ENCODE measurements around the gene DNASE1L2. TPM values are rescaled to one million over a fixed set of nuclear protein-coding genes. Genes with fewer than 3 reads are reported as not detected.

DNASE1L2 gene
- total and polyA plus RNA-seq, 2 donors (not counting 1 experiment from before 2014, with no cell fraction given) = 0.34 to 0.99 TPM

DNA sequence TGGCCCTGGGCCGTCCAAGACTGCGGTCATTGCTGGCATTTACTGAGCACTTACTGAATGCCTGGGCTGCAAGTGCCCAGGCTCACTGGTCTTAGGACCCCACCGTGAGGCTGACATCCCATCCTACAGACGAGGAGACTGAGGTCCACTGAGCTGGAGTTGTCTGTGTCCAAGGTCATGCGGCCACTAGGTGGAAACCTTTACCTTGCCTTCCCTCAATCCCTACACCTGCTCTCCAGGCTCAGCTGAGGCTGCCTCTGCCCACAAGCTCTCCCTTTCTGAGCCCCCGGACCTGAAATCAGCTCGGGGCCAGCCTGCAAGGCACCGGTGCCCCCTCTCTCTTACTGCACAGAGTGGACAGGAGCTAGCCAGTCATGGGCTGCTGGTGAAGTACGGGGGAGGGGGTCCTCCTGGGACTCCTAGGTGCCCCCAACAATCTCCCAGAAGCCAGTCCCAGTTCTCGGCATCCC lies 41.4 kb upstream of the DNASE1L2 start:
- Histone ChIP-seq H3K36me3 (ENCODE audit: control insufficient read depth, insufficient read depth, low read length) (no peaks in the 10 kb centered on the region), H3K9ac (ENCODE audit: insufficient read depth, low read length) (no peak overlapping the region), H3K4me3 (replicated peaks in 1 of 4; ENCODE audit: control extremely low read depth in 1 of 4, insufficient read depth in 1 of 4, low read depth in 3 of 4, low read length in 4 of 4) (no peak overlapping the region), H3K79me2 (ENCODE audit: control insufficient read depth, insufficient read depth, low read length) (no peaks in the 10 kb centered on the region), H3K4me2 (ENCODE audit: extremely low read depth, insufficient read depth, low read length) (no peak overlapping the region), H3K27ac (ENCODE audit: insufficient read depth, low read length) (no peak overlapping the region), H3K4me1 (ENCODE audit: control insufficient read depth, extremely low read depth, insufficient read depth, low read length) (no peaks in the 10 kb centered on the region), H2AFZ (ENCODE audit: low read length) (no peak overlapping the region), H4K20me1 (ENCODE audit: control insufficient read depth, extremely low read depth, insufficient read depth, low read length) (no peaks in the 10 kb centered on the region), H3K9me3 (ENCODE audit: control insufficient read depth, insufficient read depth, low read depth, low read length) (no peaks in the 10 kb centered on the region), H3K27me3 (ENCODE audit: control insufficient read depth, insufficient read depth, low read length) (peaks cover 40% of the 10 kb centered on the region)
- peak; percentile 34 to 42 for DNase-seq (ENCODE audit: low read depth in 2 of 2)
- peak; percentile 28 for TF ChIP-seq EZH2 (IDR thresholded peaks at IDR 0.05; ENCODE audit: low read length, missing control alignments)
- TF ChIP-seq, protein P1, sequence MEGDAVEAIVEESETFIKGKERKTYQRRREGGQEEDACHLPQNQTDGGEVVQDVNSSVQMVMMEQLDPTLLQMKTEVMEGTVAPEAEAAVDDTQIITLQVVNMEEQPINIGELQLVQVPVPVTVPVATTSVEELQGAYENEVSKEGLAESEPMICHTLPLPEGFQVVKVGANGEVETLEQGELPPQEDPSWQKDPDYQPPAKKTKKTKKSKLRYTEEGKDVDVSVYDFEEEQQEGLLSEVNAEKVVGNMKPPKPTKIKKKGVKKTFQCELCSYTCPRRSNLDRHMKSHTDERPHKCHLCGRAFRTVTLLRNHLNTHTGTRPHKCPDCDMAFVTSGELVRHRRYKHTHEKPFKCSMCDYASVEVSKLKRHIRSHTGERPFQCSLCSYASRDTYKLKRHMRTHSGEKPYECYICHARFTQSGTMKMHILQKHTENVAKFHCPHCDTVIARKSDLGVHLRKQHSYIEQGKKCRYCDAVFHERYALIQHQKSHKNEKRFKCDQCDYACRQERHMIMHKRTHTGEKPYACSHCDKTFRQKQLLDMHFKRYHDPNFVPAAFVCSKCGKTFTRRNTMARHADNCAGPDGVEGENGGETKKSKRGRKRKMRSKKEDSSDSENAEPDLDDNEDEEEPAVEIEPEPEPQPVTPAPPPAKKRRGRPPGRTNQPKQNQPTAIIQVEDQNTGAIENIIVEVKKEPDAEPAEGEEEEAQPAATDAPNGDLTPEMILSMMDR (conservative IDR thresholded peaks at IDR 0.05 in 1 of 2, IDR thresholded peaks at IDR 0.05 in 1 of 2; ENCODE audit: low read depth in 1 of 2, low read length in 2 of 2) = peak in 1 of 2 donors; percentile 33

DNA sequence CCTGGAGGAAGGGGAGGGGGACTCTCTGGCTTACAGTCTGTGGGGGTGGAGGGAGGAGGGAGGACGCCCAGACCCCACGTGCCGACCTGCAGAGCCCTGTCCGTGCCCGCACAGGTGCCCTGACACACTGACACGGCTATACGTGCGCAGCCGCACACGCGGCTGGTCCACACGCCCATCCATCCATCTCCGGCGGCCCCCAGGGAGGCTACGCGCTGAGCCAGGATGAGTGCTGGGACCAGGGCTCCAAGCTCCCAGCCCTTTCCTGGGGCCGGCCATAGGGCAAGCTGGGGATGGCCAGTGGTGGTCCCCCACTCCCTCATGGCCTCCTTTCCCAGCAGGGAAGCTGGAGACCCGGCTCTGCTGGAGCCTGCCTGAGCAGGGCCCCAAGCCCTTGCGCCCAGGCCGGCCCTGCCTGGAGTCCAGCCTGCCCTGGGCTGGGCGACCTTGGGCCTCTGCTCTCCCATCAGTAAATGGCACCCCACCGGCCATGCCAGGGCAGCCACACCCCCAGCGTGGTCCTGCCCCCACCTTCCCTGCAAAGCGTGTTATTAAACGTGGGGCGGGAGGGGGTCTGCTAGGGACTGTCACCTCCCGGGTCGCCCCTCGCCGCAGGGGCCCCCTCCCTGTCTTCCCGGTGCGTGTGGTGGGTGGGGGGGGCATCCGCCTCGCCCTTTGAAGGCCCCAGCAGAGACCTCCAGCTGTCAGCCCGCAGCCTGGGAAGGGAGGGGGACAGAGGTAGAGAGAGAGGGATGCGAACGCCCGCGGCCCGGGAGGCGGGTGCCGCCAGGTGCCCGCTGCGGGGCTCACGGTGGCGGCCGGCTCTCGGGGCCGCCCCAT lies 40.7 kb upstream of the DNASE1L2 start:
- Histone ChIP-seq H3K4me3 (replicated peaks in 1 of 4; ENCODE audit: control extremely low read depth in 1 of 4, insufficient read depth in 1 of 4, low read depth in 3 of 4, low read length in 4 of 4) (peak overlapping the region in 1 of 4 experiments; percentile 32), H3K79me2 (ENCODE audit: control insufficient read depth, insufficient read depth, low read length) (no peaks in the 10 kb centered on the region)

More for the DNA sequence above, 40.7 kb upstream of the DNASE1L2 start:
- no peaks in the 10 kb centered on the region for H3K4me1 ChIP-seq (ENCODE audit: control insufficient read depth, extremely low read depth, insufficient read depth, low read length)
- no peak overlapping the region for H3K9ac ChIP-seq (ENCODE audit: insufficient read depth, low read length)
- peak overlapping the region; percentile 13 for H3K4me2 ChIP-seq (ENCODE audit: extremely low read depth, insufficient read depth, low read length)
- no peaks in the 10 kb centered on the region for H3K9me3 ChIP-seq (ENCODE audit: control insufficient read depth, insufficient read depth, low read depth, low read length)
- H3K27ac ChIP-seq (ENCODE audit: insufficient read depth, low read length) = no peak overlapping the region
- H3K36me3 ChIP-seq (ENCODE audit: control insufficient read depth, insufficient read depth, low read length) = no peaks in the 10 kb centered on the region
- TF ChIP-seq EZH2 (IDR thresholded peaks at IDR 0.05; ENCODE audit: low read length, missing control alignments) = peak; percentile 92
- TF ChIP-seq, protein P1 (conservative IDR thresholded peaks at IDR 0.05 in 1 of 2, IDR thresholded peaks at IDR 0.05 in 1 of 2; ENCODE audit: low read depth in 1 of 2, low read length in 2 of 2) = no peak
- DNase-seq (ENCODE audit: low read depth in 2 of 2) = no peak
- peaks cover 45% of the 10 kb centered on the region for H3K27me3 ChIP-seq (ENCODE audit: control insufficient read depth, insufficient read depth, low read length)
- H4K20me1 ChIP-seq (ENCODE audit: control insufficient read depth, extremely low read depth, insufficient read depth, low read length) = no peaks in the 10 kb centered on the region
- H2AFZ ChIP-seq (ENCODE audit: low read length) = no peak overlapping the region

Measured in fibroblast of lung (primary cell).